Central memory CD4-positive, alpha-beta T cell (primary cell): ENCODE results near the gene CUEDC2.
"Not testable (repeated sequence)": the region's sequence is repeated elsewhere in the genome, so short reads cannot be mapped to it uniquely, and the experiment has no call there.

ENCODE experiments used
- DNase-seq: peaks from one replicate; pipeline ENCODE4 v3.0.0; 2022

CUEDC2 gene

DNA sequence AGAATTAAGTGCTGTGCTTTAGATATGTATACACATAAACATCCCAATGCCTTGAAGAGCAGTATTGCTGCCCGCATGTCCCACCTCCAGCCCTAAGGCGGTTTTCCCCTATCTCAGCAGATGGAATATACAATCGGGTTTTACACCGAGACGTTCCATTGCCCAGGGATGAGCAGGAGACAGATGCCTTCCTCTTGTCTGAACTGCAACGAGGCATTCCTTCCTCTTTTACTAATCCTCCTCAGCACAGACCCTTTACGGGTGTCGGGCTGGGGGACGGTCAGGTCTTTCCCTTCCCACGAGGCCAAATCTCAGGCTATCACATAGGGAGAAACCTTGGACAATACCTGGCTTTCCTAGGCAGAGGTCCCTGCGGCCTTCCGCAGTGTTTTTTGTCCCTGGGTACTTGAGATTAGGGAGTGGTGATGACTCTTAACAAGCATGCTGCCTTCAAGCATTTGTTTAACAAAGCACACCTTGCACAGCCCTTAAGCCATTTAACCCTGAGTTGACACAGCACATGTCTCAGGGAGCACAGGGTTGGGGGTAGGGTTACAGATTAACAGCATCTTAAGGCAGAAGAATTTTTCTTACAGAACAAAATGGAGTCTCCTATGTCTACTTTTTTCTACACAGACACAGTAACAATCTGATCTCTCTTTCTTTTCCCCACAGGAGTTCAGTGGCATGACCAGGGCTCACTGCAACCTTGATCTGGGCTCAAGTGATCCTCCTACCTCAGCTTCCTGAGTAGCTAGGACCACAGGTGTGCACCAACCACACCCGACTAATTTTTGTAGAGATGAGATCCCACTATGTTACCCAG, 22.5 kb upstream of the CUEDC2 start:
- DNase-seq: not testable (repeated sequence)

DNA sequence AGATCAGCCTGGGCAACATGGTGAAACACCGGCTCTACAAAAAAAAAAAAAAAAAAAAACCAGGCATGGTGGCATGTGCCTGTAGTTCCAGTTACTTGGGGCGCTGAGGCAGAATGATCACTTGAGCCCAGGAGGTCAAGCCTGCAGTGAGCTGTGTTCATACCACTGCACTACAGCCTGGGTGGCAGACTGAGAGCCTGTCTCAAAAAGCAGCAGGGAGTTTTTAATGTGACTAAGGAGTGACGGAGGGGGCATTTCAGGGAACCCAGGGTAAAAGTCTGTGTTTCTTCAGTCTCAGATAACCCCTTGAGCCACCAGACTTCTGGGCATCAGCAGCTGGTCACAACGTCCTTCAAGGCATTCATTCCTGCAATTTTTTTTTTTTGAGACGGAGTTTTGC, 21.1 kb upstream of the CUEDC2 start:
- DNase-seq: no peak

GRCh38 chr10:102452672-102453340, 20.4 kb upstream of the CUEDC2 start:
- no peak for DNase-seq

GRCh38 chr10:102451105-102451969, 19.0 kb upstream of the CUEDC2 start, which contains the start of gene C10orf95:
Gene C10orf95, minus strand, starts transcription at chr10:102451543. Its CDS starts 450 bp downstream, at chr10:102451093.
- no peak for DNase-seq

GRCh38 chr10:102450374-102451104, 18.2 kb upstream of the CUEDC2 start:
- peak; percentile 94 for DNase-seq

- no peak for DNase-seq
Observed at GRCh38 chr10:102450124-102450373, 17.7 kb upstream of the CUEDC2 start.

DNA sequence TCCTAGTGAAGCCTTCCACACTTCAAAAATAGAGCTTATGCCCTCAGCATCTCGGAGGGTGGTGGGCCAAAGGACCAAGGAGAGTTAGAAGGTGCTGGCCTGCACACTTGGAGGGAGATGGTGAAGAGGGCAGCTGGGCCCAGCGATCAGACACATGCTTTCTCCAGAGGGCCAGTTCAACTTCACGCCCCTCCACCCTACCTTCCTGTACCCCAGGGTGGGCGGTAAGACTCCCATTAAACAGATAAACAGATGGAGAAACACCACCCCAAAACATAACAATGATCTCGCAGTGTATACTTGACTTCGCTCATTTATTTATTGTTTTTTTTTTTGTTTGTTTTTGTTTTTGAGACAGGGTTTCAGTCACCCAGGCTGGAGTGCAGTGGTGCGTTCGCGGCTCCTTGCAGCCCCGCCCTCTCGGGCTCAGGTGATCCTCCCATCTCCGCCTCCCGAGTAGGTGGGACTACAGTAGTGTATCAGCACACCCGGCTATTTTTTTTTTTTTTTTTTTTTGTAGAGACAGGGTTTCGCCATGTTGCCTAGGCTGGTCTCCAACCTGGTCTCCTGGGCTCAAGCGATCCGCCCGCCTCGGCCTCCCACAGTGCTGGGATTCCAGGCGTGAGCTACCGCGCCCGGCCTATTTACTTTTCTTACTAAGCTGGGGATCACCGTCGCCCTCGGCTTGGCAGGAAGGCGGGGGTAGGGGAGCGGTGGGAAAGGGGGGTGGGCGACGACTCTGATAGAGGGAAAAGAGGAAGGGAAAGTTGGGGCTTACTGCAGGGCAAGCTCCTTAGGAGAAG, 17.1 kb upstream of the CUEDC2 start:
- DNase-seq: peak; percentile 83

DNA sequence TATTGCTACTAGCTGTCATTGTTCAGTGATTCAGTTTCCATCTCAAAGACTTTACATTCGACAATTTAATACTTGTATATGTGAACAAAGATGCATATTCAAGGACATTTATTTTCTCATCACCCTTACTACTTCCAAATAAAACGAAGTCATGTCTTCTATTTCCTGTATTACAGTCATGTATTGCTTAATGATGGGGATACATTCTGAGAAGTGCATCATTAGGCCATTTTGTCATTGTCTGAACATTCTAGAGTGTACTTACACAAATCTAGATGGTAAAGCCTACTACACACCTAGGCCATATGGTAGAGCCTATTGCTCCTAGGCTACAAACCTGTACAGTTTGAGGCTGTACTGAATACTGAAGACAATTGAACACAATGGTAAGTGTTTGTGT, 12.5 kb upstream of the CUEDC2 start:
- DNase-seq: no peak

DNA sequence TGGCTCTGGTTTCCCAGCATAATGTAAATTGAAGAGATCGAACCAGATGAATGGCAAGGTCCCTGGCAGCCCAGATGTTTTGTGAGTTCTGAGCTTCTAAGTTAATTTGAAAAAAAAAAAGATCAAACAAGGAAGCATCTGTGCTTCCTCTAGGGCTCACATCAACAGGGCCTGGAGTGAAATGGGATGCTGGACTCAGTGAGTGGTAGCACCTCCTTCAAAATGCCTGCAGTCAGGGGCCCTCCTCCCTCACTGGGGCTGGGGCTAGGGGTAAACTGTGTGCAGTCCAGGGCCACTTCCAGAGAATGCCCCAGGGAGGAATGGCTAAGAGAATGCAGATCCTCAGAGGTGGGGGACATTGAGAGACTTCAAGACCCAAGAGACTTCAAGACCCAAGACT, 6.0 kb upstream of the CUEDC2 start:
- DNase-seq: no peak

GRCh38 chr10:102437515-102437914, 5.1 kb upstream of the CUEDC2 start:
- DNase-seq: no peak

- no peak for DNase-seq
Observed at GRCh38 chr10:102436312-102436711, 3.9 kb upstream of the CUEDC2 start.

GRCh38 chr10:102435529-102436233, 3.3 kb upstream of the CUEDC2 start:
- no peak for DNase-seq

- no peak for DNase-seq
Observed at GRCh38 chr10:102435133-102435497, 2.7 kb upstream of the CUEDC2 start.

DNA sequence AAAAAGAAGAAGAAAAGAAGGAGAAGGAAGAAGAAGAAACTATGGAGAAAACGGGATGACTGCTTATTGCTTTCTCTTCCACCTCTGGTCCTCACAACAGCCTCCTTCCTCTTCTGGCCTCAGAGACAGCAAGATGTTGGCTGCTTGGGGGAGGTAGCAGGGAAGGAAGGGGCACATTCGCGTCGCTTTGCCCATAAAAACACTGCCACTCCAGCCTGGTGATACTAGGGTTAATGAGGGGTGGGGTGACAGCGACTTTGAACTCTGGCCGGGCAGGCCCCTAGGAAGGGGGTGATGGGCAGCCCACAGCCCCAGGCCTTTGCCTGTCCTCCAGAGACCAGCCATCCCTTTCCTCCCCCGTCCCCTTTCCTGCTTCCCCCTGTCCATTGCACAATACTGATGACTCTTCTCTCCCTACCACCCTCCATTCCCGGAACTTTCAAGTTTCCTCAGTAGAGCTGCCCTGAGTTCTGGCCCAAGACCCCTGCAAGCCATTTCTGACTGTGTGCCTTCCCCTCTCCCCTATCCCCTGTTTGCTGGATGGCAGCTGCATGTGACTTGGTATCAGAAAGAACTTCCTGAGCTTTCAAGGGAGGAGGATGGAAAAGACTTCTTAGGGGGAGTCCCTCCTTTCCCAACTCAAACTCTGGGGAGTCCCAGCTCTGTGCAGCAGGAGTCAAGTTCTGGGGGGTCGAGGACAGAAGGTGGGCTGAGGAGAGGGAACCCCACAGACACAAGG, 2.2 kb upstream of the CUEDC2 start:
- DNase-seq: no peak

- no peak for DNase-seq
Observed at GRCh38 chr10:102433619-102434046, 1.3 kb upstream of the CUEDC2 start.

GRCh38 chr10:102431452-102432124, 786 bp downstream of the CUEDC2 start:
- DNase-seq: no peak

DNA sequence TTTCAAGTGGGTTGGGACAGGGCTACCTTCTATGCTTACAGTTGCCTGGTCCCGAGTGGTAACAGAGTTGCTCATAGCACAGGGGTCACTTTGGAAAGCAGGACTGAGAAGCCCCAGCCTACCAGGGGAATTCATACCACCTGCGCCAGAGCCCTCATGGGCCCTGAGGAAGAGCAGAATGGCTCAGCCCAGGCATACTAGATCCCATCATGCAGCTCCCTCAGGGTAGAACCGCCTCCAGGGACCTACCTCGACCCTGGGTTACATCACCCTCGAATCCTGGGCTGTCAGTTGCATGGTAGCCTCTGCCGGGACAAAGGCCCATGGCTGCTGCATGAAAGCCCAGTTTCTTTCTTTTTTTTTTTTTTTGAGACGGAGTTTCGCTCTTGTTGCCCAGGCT, 2.9 kb downstream of the CUEDC2 start:
- no peak for DNase-seq

DNA sequence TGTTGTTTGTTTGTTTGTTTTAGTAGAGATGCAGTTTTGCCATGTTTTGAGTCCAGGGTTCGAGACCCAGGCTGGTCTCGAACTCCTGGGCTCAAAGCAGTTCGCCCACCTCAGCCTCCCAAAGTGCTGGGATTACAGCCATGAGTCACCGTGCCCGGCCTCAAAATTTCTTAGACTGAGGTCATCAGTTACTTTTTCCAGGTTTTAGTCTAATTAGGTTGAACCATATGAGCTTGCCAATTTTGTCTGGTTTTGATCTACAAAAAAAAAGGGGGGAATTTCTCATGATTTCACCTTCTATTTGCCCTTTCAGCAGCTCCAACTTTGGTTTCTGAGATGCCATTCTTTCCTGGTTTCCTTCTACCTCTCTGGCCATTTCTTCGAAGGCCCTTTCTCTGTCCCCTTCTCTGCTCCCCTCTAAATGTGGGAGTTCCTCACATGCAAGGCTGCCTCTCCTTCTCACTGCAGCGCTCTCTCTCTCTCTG, 5.5 kb downstream of the CUEDC2 start:
- no peak for DNase-seq

DNA sequence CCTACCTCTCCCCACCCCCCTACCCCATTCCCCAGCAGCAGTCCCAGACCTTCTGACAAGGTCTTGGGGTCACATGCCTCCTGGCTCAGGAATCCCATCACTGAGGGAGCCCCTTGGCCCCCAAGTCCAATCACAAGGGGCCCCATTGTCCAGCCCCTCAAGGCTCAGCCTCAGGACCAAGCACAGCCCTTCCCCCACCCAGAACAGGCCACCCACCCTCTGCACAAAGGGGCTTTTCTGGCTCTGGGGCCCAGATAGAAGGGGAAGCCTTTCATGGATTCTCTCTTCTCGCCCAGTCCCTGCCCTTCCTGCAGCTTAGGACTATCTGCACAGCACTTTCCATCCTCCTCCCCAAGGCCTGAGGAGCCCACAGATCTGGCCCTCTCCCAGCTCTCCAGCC, 6.9 kb downstream of the CUEDC2 start:
- no peak for DNase-seq

DNA sequence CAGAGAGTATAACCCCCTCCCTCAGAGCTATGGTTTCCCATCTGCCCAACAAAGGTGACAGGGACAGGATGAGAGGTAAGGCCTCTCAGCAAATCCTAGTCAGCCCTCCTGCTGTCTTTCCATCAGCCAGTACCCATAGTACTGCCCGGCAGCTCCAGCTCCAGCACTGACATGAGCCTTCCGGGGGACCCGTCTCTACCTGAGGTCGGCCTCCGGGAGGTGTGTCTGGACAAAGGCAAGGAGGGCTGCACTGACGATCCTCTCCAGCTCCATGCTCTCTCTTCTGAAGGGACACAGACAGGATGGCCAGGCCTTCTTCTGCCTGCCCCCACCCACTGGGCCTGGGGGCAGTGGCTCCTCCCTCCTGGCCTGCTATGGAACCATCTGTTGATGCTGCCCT, 7.5 kb downstream of the CUEDC2 start:
- DNase-seq: no peak
